PFSK-1 (cell line): ENCODE data around the gene SLC25A20.

Experiments
- FOXP2 ChIP-seq: optimal IDR thresholded peaks from 2 replicates; pipeline ENCODE3; 2011; ENCODE audit warnings: borderline replicate concordance, control low read depth, inconsistent platforms; ENCODE audit not compliant: insufficient read depth; ENCODE audit errors: extremely low read length, extremely low read depth
- POLR2AphosphoS5 ChIP-seq: IDR thresholded peaks from 2 replicates; pipeline ENCODE4 v1.6.1; 2012; ENCODE audit warnings: low read depth, mild to moderate bottlenecking, control low read depth, low read length, moderate library complexity
- SIN3A ChIP-seq: IDR thresholded peaks from 2 replicates; pipeline ENCODE4 v1.6.1; 2012; ENCODE audit warnings: mild to moderate bottlenecking, low read length, moderate library complexity, borderline replicate concordance; ENCODE audit not compliant: insufficient read depth
- TAF1 ChIP-seq: IDR thresholded peaks from 2 replicates; pipeline ENCODE4 v1.6.1; 2012; ENCODE audit warnings: low read length, control low read depth, borderline replicate concordance; ENCODE audit not compliant: insufficient read depth
- TF ChIP-seq, protein P1 (sequence below), 2 experiments: IDR thresholded peaks; 2 replicates each; pipeline versions ENCODE4 v1.6.1 to v1.8.0; 2011 to 2012; ENCODE audit warnings: low read depth in 2 of 2, low read length in 2 of 2, control low read depth in 1 of 2, inconsistent platforms in 1 of 2, mild to moderate bottlenecking in 1 of 2, moderate library complexity in 1 of 2; ENCODE audit not compliant: insufficient read depth in 1 of 2

The SLC25A20 gene

DNA sequence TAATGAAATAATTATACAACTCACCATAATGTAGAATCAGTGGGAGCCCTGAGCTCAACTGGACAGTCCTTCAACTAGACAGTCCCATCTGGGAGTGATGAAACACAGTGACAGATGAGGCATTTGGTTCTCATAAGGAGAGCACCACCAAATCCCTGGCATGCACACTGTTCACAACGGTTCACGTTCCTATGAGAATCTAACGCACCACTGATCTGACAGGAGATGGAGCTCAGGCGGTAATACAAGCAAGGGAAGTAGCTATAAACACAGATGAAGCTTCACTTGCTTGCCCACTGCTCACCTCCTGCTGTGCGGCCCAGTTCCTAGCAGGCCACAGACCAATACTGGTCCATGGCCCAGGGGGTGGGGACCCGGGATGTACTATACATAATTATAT is 68.0 kb downstream of the SLC25A20 start:
- TF ChIP-seq TAF1 = no peak
- no peak for TF ChIP-seq POLR2AphosphoS5
- no peak for TF ChIP-seq FOXP2
- TF ChIP-seq, protein P1, sequence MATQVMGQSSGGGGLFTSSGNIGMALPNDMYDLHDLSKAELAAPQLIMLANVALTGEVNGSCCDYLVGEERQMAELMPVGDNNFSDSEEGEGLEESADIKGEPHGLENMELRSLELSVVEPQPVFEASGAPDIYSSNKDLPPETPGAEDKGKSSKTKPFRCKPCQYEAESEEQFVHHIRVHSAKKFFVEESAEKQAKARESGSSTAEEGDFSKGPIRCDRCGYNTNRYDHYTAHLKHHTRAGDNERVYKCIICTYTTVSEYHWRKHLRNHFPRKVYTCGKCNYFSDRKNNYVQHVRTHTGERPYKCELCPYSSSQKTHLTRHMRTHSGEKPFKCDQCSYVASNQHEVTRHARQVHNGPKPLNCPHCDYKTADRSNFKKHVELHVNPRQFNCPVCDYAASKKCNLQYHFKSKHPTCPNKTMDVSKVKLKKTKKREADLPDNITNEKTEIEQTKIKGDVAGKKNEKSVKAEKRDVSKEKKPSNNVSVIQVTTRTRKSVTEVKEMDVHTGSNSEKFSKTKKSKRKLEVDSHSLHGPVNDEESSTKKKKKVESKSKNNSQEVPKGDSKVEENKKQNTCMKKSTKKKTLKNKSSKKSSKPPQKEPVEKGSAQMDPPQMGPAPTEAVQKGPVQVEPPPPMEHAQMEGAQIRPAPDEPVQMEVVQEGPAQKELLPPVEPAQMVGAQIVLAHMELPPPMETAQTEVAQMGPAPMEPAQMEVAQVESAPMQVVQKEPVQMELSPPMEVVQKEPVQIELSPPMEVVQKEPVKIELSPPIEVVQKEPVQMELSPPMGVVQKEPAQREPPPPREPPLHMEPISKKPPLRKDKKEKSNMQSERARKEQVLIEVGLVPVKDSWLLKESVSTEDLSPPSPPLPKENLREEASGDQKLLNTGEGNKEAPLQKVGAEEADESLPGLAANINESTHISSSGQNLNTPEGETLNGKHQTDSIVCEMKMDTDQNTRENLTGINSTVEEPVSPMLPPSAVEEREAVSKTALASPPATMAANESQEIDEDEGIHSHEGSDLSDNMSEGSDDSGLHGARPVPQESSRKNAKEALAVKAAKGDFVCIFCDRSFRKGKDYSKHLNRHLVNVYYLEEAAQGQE (IDR thresholded peaks at IDR 0.05; ENCODE audit: insufficient read depth in 1 of 2, low read depth in 2 of 2, low read length in 2 of 2) = no peak
- TF ChIP-seq SIN3A = no peak

DNA sequence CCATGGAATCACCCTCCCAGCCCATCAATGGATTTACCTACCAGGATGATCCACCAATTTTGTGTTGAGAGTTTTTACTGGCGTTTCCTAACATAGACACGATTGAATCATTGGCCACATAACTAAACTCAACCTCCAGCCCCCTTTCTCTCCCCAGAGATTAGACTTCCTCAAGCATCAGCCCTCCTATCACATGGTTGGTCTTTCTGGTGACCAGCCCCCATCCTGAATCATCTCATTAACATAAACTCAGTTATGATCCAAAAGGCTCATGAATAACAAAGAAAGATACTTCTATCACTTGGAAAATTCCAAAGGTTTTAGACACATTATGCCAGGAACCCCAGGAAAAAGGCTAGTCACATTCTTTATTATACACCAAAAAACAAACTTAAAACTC is 72.2 kb downstream of the SLC25A20 start:
- TF ChIP-seq, protein P1 (IDR thresholded peaks at IDR 0.05; ENCODE audit: insufficient read depth in 1 of 2, low read depth in 2 of 2, low read length in 2 of 2) = no peak
- TF ChIP-seq TAF1 = no peak

DNA sequence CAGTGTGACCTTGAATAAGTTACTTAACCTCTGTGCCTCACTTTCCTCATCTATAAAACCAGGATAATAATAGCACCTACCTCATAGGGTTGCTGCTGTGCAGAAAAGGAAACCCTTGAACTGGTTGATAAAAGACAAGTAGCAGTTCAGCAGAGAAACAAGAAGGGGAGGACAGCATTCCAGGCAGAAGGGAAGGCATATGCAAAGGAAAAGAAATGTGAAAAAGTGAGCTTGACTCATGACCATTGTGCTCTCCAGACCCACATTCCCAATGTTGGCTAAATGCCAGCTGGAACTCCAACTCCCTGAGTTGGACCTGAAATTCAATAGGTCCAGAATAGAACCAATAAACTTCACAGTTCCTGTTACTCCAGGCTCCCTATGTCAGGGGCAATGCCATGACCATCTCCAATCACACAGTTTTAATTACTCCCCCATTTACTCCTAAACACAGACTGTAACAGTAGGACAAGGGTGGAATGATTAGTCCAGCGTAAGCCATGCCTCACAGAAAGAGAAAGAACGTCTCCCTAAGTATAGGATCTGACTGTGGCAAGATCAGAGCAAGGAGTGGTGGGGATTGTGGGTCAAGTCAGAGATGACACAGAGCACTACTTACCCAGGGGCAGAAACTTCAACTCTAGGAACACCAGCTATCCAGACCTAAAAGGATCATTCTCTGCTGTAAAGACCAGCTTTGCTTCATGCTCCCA is 77.9 kb downstream of the SLC25A20 start:
- TF ChIP-seq POLR2AphosphoS5 (no peak), SIN3A (no peak), TAF1 (no peak), FOXP2 (no peak)
- TF ChIP-seq, protein P1 (IDR thresholded peaks at IDR 0.05; ENCODE audit: insufficient read depth in 1 of 2, low read depth in 2 of 2, low read length in 2 of 2) = no peak

DNA sequence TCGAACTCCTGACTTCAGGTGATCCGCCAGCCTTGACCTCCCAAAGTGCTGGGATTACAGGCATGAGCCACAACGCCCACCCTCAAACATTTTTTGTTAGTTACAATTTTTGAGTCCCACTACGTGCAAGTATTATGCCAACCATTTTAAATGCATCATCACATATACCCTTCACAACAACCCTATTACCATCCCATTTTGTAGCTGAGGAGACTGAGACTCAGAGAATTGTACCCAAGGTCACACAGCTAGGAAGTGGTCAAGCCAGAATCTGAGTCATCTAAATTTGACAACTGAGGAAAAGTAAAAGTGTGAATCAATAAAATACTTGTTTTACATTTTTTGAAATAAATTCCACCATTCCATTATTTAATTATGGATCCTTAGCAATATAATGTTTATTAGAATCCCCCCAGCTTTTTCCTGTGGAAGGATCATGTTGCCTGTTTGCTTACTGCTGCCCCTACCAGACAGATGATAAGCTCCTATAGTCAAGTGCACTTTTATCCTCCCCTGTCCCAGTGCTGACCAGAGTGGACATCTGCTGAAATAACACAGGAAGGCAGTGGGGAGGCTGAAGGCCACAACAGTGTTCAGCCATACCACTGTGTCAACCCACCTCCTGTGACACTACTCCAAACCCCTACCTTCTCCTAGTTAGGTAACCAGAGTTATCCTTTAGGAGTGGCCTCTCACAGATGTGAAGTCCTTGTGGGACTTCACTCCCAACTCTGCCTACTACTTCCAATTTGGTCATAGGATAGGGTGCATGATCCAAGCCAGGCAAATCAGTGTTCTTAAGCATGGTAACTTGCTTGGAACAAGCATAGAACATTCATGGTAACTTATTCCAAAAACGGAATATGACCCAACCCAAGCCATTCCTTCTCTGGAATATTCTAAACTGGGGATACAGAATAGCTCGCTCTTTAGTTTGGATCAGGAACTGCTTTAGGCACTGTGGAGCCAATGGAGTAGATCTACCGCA is 79.2 kb downstream of the SLC25A20 start:
- TF ChIP-seq FOXP2 = no peak
- no peak for TF ChIP-seq POLR2AphosphoS5
- no peak for TF ChIP-seq TAF1
- TF ChIP-seq SIN3A = no peak

DNA sequence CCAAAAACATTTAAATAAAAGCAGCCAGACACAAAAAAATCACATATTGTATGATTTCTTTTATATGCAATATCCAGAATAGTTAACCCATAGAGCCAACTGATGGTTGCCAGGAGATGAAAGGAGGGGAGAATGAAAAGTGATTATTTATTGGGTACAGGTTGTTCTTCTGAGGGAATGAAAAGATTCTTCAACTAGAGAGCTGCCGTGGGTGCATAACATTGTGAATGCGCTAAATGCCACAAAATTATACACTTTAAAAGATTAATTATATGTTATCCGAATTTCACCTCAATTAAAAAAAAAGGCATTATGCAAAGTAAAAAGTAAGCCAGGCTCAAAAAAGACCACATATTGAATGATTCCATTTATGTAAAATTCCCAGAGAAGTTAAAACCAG is 87.2 kb downstream of the SLC25A20 start:
- TF ChIP-seq, protein P1 (IDR thresholded peaks at IDR 0.05; ENCODE audit: insufficient read depth in 1 of 2, low read depth in 2 of 2, low read length in 2 of 2) = no peak
- TF ChIP-seq FOXP2 (no peak), SIN3A (no peak)
